Adipocyte (in vitro differentiated cells): ENCODE measurements around the gene TBL3.

Source experiments
- DNase-seq: peaks from one replicate; pipeline ENCODE4 v3.0.0-alpha.2; 2015; ENCODE audit warnings: low read depth
- H3K27me3 ChIP-seq: replicated peaks from 2 replicates; pipeline ENCODE4 v1.7.0; 2013; ENCODE audit warnings: mild to moderate bottlenecking, low read length, moderate library complexity; ENCODE audit not compliant: control insufficient read depth, insufficient read depth
- H3K36me3 ChIP-seq: 2 replicates; pipeline ENCODE4 v1.7.0; 2013; ENCODE audit warnings: low read length, mild to moderate bottlenecking, moderate library complexity; ENCODE audit not compliant: control insufficient read depth, insufficient read depth, severe bottlenecking
- H3K4me1 ChIP-seq: 2 replicates; pipeline ENCODE4 v1.7.0; 2013; ENCODE audit warnings: mild to moderate bottlenecking, low read length, moderate library complexity; ENCODE audit not compliant: control insufficient read depth, insufficient read depth
- H3K4me3 ChIP-seq: 2 replicates; pipeline ENCODE4 v1.7.0; 2013; ENCODE audit warnings: mild to moderate bottlenecking, low read length, moderate library complexity
- H3K9ac ChIP-seq: 2 replicates; pipeline ENCODE4 v1.7.0; 2013; ENCODE audit warnings: mild to moderate bottlenecking, low read length, moderate library complexity
- H3K9me3 ChIP-seq: 2 replicates; pipeline ENCODE4 v1.7.0; 2013; ENCODE audit warnings: mild to moderate bottlenecking, low read length, moderate library complexity; ENCODE audit not compliant: control insufficient read depth

TBL3 gene

GRCh38 chr16:2028146-2028545, 56.3 kb downstream of the TBL3 start:
- Histone ChIP-seq H3K4me3 (peak overlapping the region; percentile 79), H3K36me3 (no peaks in the 10 kb centered on the region), H3K27me3 (no peaks in the 10 kb centered on the region), H3K9me3 (no peaks in the 10 kb centered on the region), H3K9ac (no peak overlapping the region), H3K4me1 (peaks cover 12% of the 10 kb centered on the region)
- DNase-seq: no peak

DNA sequence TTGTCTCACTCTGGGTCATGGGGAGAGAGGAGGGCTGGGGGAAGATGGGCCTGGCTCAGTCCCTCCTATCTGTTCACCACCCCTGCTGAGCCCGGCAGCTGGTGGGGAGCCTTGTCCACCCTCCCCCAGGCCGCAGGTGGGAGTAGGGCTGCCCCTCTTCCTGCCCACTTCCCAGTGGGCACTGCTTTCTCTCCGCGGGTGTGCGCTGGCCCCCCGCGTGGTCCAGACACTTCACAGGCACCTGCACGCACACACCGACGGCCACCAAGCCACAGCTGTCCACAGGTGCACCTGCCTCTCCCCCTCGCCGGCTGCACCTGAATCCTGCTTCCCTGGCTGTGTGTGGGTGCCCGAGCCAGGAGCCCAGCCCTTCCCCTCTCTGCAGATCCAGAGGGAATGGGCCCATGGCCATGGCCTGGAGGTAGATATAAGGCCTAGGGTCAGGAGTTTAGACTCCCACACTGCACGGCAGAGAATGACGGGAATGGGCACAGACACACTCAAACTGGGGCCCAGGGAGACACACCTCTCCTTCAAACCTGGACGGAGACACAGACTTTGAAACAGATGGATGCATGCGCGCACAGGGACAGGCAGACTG, 56.9 kb downstream of the TBL3 start:
- no peaks in the 10 kb centered on the region for H3K9me3 ChIP-seq
- no peaks in the 10 kb centered on the region for H3K27me3 ChIP-seq
- peaks cover 17% of the 10 kb centered on the region for H3K4me1 ChIP-seq
- no peaks in the 10 kb centered on the region for H3K36me3 ChIP-seq
- DNase-seq: no peak
- no peak overlapping the region for H3K4me3 ChIP-seq
- H3K9ac ChIP-seq: no peak overlapping the region

- Histone ChIP-seq H3K36me3 (no peaks in the 10 kb centered on the region), H3K9ac (no peak overlapping the region), H3K4me3 (no peak overlapping the region), H3K4me1 (peaks cover 22% of the 10 kb centered on the region), H3K9me3 (no peaks in the 10 kb centered on the region), H3K27me3 (no peaks in the 10 kb centered on the region)
- DNase-seq: no peak
Observed at GRCh38 chr16:2029350-2029749, 57.5 kb downstream of the TBL3 start.

DNA sequence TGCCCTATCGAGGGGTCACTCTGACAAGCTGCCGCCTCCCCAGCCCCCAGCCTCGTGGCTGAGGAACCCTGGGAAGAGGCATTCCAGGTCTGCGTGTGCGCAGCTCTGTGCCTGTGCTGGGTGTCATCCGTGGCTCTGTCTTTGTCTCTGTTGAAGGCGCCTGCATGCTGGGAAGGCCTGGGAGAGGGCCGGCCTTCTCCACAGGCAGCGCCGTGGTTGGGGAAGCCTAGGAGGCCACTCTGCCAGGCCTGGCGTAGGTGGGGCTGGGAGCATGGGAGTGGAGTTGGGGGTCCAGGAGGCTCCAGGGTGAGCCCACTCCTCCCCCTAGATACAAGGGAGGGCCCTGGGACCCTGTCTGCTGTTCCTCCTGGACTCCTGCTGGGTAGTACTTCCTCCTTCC, 58.2 kb downstream of the TBL3 start:
- peaks cover 27% of the 10 kb centered on the region for H3K4me1 ChIP-seq
- H3K27me3 ChIP-seq: no peaks in the 10 kb centered on the region
- H3K9me3 ChIP-seq: no peaks in the 10 kb centered on the region
- no peaks in the 10 kb centered on the region for H3K36me3 ChIP-seq
- no peak overlapping the region for H3K9ac ChIP-seq
- DNase-seq: no peak
- H3K4me3 ChIP-seq: no peak overlapping the region

- H3K9me3 ChIP-seq: no peaks in the 10 kb centered on the region
- no peak overlapping the region for H3K9ac ChIP-seq
Observed at GRCh38 chr16:2031081-2031577, 59.3 kb downstream of the TBL3 start.

More at GRCh38 chr16:2031081-2031577, 59.3 kb downstream of the TBL3 start:
- no peak overlapping the region for H3K4me3 ChIP-seq
- H3K27me3 ChIP-seq: no peaks in the 10 kb centered on the region
- no peak for DNase-seq
- H3K36me3 ChIP-seq: no peaks in the 10 kb centered on the region
- peaks cover 38% of the 10 kb centered on the region for H3K4me1 ChIP-seq
